SJSA1 (cell line): ENCODE measurements around the gene PGPEP1. TPM values are rescaled to one million over a fixed set of nuclear protein-coding genes. Genes with fewer than 3 reads are reported as not detected.
"Not testable (repeated sequence)": the region's sequence is repeated elsewhere in the genome, so short reads cannot be mapped to it uniquely, and the experiment has no call there.

ENCODE experiments used
- DNase-seq, 2 experiments: peaks; one replicate each; pipeline ENCODE4 v3.0.0-alpha.2; 2015 to 2020; ENCODE audit warnings: low spot score in 2 of 2, low read depth in 1 of 2
- H3K27ac ChIP-seq: fragments of 250-450 bp; sonication (Bioruptor Pico); 2 replicates; pipeline ENCODE4 v1.5.1; 2020; ENCODE audit warnings: mild to moderate bottlenecking, moderate library complexity
- H3K27me3 ChIP-seq: fragments of 250-450 bp; sonication (Bioruptor Pico); replicated peaks from 2 replicates; pipeline ENCODE4 v1.5.1; 2020; ENCODE audit warnings: mild to moderate bottlenecking, moderate library complexity
- H3K36me3 ChIP-seq: fragments of 250-450 bp; sonication (Bioruptor Pico); 2 replicates; pipeline ENCODE4 v1.5.1; 2020; ENCODE audit warnings: mild to moderate bottlenecking
- H3K4me1 ChIP-seq: fragments of 250-450 bp; sonication (Bioruptor Pico); replicated peaks from 2 replicates; pipeline ENCODE4 v1.6.1; 2021; ENCODE audit warnings: mild to moderate bottlenecking
- H3K4me3 ChIP-seq: fragments of 250-450 bp; sonication (Bioruptor Pico); 2 replicates; pipeline ENCODE4 v1.5.1; 2020; ENCODE audit warnings: mild to moderate bottlenecking
- H3K9me3 ChIP-seq: fragments of 250-450 bp; sonication (Bioruptor Pico); replicated peaks from 2 replicates; pipeline ENCODE4 v1.5.1; 2020; ENCODE audit warnings: mild to moderate bottlenecking
- total RNA-seq: library from RNA; depleted of rRNA; stranded (reverse); fragments of >200 nt; shearing (Covaris generic); gene quantifications from 2 replicates; pipeline ENCODE4 v1.2.3, GENCODE V29; 2014

The PGPEP1 gene
- total RNA-seq, 1 experiment from 2014 or later: 5.7 TPM

- H3K27ac ChIP-seq: no peak overlapping the region
- DNase-seq: no peak
- H3K36me3 ChIP-seq: no peaks in the 10 kb centered on the region
- H3K27me3 ChIP-seq: no peaks in the 10 kb centered on the region
- H3K9me3 ChIP-seq: no peaks in the 10 kb centered on the region
- no peak overlapping the region for H3K4me3 ChIP-seq
- H3K4me1 ChIP-seq: peaks cover 6% of the 10 kb centered on the region; the same call in 1 of the 2 replicates
Measured at GRCh38 chr19:18329035-18329376, 11.4 kb upstream of the PGPEP1 start.

- no peaks in the 10 kb centered on the region for H3K27me3 ChIP-seq
- H3K4me3 ChIP-seq: no peak overlapping the region
- H3K27ac ChIP-seq: no peak overlapping the region
- no peaks in the 10 kb centered on the region for H3K9me3 ChIP-seq
- H3K4me1 ChIP-seq: peaks cover 6% of the 10 kb centered on the region; the same call in 1 of the 2 replicates
- DNase-seq: no peak
- no peaks in the 10 kb centered on the region for H3K36me3 ChIP-seq
Measured at GRCh38 chr19:18330868-18331267, 9.5 kb upstream of the PGPEP1 start.

GRCh38 chr19:18332917-18333530 lies 7.4 kb upstream of the PGPEP1 start:
- Histone ChIP-seq H3K27me3 (no peaks in the 10 kb centered on the region), H3K4me1 (peaks cover 6% of the 10 kb centered on the region; the same call in 1 of the 2 replicates), H3K36me3 (no peaks in the 10 kb centered on the region), H3K9me3 (no peaks in the 10 kb centered on the region), H3K27ac (no peak overlapping the region), H3K4me3 (no peak overlapping the region)
- DNase-seq: no peak

- no peaks in the 10 kb centered on the region for H3K36me3 ChIP-seq
- no peak overlapping the region for H3K27ac ChIP-seq
- no peaks in the 10 kb centered on the region for H3K9me3 ChIP-seq
- no peak for DNase-seq
- H3K4me3 ChIP-seq: no peak overlapping the region
- H3K4me1 ChIP-seq: peaks cover 4% of the 10 kb centered on the region; the same call in 1 of the 2 replicates
- H3K27me3 ChIP-seq: no peaks in the 10 kb centered on the region
Measured at GRCh38 chr19:18333680-18334079, 6.7 kb upstream of the PGPEP1 start.

GRCh38 chr19:18336121-18336520 lies 4.3 kb upstream of the PGPEP1 start:
- Histone ChIP-seq H3K9me3 (no peaks in the 10 kb centered on the region), H3K27me3 (no peaks in the 10 kb centered on the region), H3K4me3 (no peak overlapping the region), H3K4me1 (peaks cover 14% of the 10 kb centered on the region), H3K36me3 (no peaks in the 10 kb centered on the region), H3K27ac (no peak overlapping the region)
- DNase-seq: no peak

- no peak overlapping the region for H3K27ac ChIP-seq
- no peak overlapping the region for H3K4me3 ChIP-seq
- no peaks in the 10 kb centered on the region for H3K27me3 ChIP-seq
- H3K4me1 ChIP-seq: peaks cover 19% of the 10 kb centered on the region
- DNase-seq: no peak
- no peaks in the 10 kb centered on the region for H3K9me3 ChIP-seq
- no peaks in the 10 kb centered on the region for H3K36me3 ChIP-seq
Measured at GRCh38 chr19:18338541-18338940, 1.9 kb upstream of the PGPEP1 start.

- DNase-seq: peak in 1 of 2 experiments; percentile 19
- Histone ChIP-seq H3K4me3 (no peak overlapping the region), H3K36me3 (no peaks in the 10 kb centered on the region), H3K4me1 (peaks cover 19% of the 10 kb centered on the region), H3K27ac (no peak overlapping the region), H3K9me3 (no peaks in the 10 kb centered on the region), H3K27me3 (no peaks in the 10 kb centered on the region)
Measured at GRCh38 chr19:18339723-18340122, 675 bp upstream of the PGPEP1 start.

GRCh38 chr19:18340990-18341868 lies 831 bp downstream of the PGPEP1 start:
- Histone ChIP-seq H3K27ac (no peak overlapping the region), H3K4me1 (peaks cover 19% of the 10 kb centered on the region)
- DNase-seq: peak; percentile 31 to 67

GRCh38 chr19:18342090-18342632 lies 1.8 kb downstream of the PGPEP1 start:
- Histone ChIP-seq H3K36me3 (no peaks in the 10 kb centered on the region), H3K27me3 (no peaks in the 10 kb centered on the region), H3K9me3 (no peaks in the 10 kb centered on the region), H3K4me3 (no peak overlapping the region), H3K27ac (no peak overlapping the region), H3K4me1 (peaks cover 19% of the 10 kb centered on the region)
- DNase-seq: no peak

More at GRCh38 chr19:18340990-18341868, 831 bp downstream of the PGPEP1 start:
- Histone ChIP-seq H3K4me3 (peak overlapping the region; percentile 72), H3K27me3 (no peaks in the 10 kb centered on the region), H3K36me3 (no peaks in the 10 kb centered on the region), H3K9me3 (no peaks in the 10 kb centered on the region)

- H3K4me3 ChIP-seq: no peak overlapping the region
- no peaks in the 10 kb centered on the region for H3K36me3 ChIP-seq
- no peaks in the 10 kb centered on the region for H3K27me3 ChIP-seq
- H3K9me3 ChIP-seq: no peaks in the 10 kb centered on the region
- DNase-seq: no peak
- peaks cover 19% of the 10 kb centered on the region for H3K4me1 ChIP-seq
- no peak overlapping the region for H3K27ac ChIP-seq
Measured at GRCh38 chr19:18344582-18344950, 4.2 kb downstream of the PGPEP1 start.

- peaks cover 13% of the 10 kb centered on the region for H3K4me1 ChIP-seq
- no peaks in the 10 kb centered on the region for H3K27me3 ChIP-seq
- no peaks in the 10 kb centered on the region for H3K36me3 ChIP-seq
- H3K27ac ChIP-seq: no peak overlapping the region
- H3K4me3 ChIP-seq: no peak overlapping the region
- no peak for DNase-seq
- no peaks in the 10 kb centered on the region for H3K9me3 ChIP-seq
Measured at GRCh38 chr19:18345296-18345695, 4.9 kb downstream of the PGPEP1 start.

- H3K4me1 ChIP-seq: peaks cover 5% of the 10 kb centered on the region
- no peak overlapping the region for H3K4me3 ChIP-seq
- H3K27me3 ChIP-seq: no peaks in the 10 kb centered on the region
- H3K27ac ChIP-seq: no peak overlapping the region
- no peaks in the 10 kb centered on the region for H3K9me3 ChIP-seq
- no peak for DNase-seq
- H3K36me3 ChIP-seq: no peaks in the 10 kb centered on the region
Measured at GRCh38 chr19:18346091-18346490, 5.7 kb downstream of the PGPEP1 start.

GRCh38 chr19:18348171-18348570 lies 7.8 kb downstream of the PGPEP1 start:
- no peaks in the 10 kb centered on the region for H3K4me1 ChIP-seq
- H3K27ac ChIP-seq: no peak overlapping the region
- no peaks in the 10 kb centered on the region for H3K27me3 ChIP-seq
- no peaks in the 10 kb centered on the region for H3K36me3 ChIP-seq
- no peak overlapping the region for H3K4me3 ChIP-seq
- DNase-seq: no peak
- H3K9me3 ChIP-seq: no peaks in the 10 kb centered on the region

GRCh38 chr19:18348818-18349339 lies 8.5 kb downstream of the PGPEP1 start:
- H3K9me3 ChIP-seq, H3K36me3 ChIP-seq, DNase-seq, H3K4me1 ChIP-seq, H3K27me3 ChIP-seq, H3K4me3 ChIP-seq, H3K27ac ChIP-seq: not testable (repeated sequence)
